Measurements from ENCODE around the gene PBX2.

The PBX2 gene

DNA sequence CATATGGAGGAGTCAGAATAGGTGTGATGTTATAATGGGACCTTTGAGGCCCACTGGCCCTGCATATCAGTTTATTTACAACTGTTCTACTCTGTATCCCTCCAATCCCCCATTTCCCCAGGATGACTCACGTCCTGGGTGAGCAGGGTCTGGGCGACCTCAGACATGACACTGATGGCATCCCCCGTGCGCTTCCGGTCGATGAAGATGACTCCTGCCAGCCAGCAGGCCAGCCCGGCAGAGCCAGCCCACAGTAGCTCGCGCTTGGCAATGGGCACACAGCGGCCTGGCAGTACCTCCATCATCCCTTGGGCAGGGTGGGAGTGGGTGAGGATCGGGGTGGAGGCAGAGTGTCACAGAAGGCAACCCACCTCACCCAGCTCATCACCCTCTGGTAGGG is 19.7 kb downstream of the PBX2 start:
- DNase-seq = no peak

DNA sequence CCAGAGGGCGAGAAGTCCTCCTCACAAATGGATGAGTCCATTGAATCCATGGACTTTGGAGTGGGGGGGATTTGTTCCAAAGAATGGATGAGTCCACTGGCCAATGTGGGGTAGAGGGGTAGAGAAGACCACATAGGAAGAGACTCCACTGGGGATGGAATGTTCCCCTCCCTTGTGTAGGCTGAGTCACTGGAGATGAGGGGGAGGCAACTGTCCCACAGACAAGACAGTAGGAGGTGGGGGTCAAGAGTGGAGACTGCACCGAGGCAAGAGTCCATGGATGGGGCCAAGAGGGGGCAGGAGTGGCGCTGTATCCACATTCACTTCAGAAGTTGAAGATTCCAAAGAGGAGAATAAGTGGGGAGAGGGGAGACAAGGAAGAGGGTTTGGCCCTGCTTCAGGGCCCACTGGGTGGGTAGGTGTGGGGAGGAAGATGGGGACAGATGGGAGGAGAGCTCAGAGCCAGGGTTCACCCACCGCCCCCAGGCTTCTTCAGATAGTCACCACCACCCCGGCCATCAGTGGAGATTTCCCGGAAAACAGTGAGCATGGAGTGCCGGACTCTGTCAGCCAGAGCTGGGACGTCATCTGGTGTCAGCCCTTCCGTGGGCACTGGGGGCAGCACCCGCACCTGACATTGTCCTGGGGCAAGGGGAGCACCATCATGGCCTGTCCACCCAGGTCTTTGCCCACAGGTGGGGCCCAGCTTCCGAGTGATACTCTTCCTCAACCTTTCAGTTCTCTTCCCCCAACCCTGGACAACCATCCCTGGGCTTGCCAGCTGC is 21.0 kb downstream of the PBX2 start:
- DNase-seq = no peak

DNA sequence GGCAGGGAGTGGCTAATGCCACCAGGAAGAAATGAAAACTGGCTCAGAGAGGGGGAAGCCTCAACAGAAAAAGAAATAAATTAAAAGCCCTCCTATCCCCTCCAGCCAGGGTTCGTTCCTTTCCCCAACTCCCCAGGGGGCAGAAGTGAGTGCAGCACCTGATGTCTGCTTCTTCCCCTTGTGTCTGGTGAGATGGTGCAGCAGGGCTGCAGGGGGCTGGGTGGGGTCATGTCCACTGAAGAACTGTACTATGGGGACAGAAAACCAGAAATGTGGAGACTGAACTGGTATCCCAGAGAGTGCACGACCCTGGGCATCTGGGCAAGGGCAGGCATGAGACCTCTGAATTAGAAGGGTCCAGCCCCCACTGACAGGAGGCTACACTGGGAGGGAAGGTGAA is 21.7 kb downstream of the PBX2 start:
- no peak for DNase-seq

DNA sequence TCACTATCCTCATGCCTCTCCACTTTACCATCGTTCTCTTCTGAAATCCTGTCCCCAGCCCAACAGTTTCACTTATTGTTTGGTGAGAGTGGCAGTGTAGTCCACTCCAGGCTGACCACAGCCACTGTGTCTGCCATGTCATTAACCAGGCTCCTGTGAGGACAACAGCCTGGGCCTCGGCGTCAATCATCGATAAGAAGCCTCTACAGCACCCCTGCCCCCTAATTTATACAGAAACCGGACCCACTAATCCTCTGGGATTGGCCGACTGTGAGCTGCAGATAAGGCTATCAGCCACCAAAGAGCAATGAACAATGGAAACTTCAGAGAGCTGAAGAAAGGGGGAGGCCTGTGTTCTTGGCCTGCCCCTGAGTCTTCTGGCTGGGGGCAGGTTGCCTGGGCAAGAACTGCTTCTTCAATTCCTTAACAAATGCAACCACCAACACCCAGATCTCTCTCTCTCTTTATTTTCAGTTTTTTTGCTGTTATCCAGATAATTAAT is 22.2 kb downstream of the PBX2 start:
- no peak for DNase-seq

DNA sequence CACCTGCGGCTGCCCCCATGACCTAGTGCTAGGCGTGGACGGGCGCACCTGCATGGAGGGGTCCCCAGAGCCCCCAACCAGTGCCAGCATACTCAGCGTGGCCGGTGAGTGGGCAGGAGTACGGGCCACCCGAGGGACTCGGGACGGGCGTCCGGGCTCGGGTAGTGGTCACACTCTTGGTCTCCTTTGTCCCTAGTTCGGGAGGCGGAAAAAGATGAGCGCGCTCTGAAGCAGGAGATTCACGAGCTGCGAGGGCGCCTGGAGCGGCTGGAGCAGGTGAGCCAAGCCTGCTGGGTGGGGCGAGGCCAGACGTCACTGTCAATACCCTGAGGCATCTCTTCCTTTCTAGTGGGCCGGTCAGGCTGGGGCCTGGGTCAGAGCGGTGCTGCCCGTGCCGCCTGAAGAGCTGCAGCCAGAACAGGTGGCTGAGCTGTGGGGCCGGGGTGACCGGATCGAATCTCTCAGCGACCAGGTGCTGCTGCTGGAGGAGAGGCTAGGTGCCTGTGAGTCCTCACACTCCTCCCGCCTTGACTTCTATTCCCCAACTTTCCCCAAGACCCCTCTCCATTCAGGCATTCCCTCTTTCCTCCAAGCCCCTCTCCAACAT is 22.7 kb downstream of the PBX2 start:
- DNase-seq = no peak

DNA sequence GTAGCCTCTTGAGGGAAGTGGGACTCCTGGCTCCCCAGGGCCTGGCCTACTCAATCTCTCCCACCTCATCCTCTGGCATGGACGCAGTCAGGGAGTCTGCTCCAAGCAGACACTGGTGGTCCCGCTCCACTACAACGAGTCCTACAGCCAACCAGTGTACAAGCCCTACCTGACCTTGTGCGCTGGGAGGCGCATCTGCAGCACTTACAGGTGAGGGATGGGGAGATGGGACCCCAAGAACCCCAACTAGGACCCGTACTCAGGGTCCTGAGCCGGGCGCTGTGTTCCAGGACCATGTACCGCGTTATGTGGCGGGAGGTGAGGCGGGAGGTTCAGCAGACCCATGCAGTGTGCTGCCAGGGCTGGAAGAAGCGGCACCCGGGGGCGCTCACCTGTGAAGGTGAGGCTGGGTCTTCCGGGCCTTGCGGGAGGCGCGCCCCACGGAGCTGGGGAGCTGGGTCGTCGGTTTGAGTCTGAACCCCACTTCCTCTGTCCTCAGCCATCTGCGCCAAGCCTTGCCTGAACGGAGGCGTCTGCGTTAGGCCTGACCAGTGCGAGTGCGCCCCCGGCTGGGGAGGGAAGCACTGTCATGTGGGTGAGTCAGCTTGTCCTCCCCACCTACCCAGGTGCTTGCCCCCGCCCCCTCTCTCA is 23.5 kb downstream of the PBX2 start:
- no peak for DNase-seq

DNA sequence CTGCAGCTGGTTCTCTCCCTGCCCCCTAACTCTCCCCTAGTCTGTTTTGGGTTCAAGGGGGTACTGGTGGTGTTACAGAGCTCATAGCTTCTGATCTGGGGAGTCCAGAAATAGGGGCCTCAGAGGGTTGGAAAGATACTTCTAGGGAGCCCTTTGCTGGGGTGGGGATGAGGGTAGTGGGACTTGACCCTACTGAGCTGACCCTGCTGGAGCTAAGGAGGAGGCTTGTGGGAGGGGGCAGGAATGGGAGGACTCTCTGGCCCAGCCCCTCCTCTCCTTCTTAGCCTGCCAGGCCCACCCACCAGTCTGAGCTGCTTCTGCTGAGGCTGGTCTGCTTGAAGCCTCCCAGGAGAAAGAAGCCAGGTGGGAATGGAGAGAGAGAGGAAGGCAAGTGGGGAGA is 25.7 kb downstream of the PBX2 start, which contains the start of gene EGFL8:
Gene EGFL8 (plus strand): TSS at position 301 of the 400 bp plus-strand sequence. CDS start 1,571 bp downstream, outside the sequence.
- no peak for DNase-seq

DNA sequence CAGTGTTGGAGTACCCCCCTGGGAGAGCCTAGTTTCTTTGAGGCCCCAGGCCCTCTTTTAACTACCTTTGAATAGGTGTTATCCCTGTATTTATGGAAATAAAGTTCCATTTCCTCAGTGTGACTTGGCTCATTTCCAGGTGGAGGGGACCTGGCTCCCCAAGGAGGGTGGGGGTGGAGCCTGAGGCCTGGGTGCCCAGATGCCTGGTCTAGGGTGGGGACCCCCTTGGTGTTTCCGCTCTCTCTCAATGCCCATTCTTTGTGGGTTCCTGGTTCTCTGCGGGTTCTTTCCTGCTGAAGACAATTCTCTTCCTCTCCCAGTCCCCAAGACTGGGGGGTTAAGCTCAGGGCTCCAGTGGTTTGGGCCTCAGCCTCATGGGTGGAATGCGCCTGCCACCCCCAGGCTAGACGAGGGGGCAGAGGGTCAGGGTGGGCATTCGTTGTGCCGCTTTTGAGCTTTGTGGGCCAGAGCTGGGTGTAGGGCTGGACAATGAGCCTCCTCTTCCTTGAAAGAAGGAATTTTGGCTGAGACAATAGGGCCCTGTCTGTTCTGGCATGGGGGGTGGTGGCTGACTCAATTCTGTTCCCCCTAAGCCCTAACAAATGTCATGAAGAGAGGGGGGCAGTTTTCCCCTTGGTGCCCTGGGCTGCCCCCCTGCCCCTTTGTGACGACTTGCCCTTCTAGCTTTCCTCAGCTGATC is 26.3 kb downstream of the PBX2 start:
- no peak for DNase-seq

DNA sequence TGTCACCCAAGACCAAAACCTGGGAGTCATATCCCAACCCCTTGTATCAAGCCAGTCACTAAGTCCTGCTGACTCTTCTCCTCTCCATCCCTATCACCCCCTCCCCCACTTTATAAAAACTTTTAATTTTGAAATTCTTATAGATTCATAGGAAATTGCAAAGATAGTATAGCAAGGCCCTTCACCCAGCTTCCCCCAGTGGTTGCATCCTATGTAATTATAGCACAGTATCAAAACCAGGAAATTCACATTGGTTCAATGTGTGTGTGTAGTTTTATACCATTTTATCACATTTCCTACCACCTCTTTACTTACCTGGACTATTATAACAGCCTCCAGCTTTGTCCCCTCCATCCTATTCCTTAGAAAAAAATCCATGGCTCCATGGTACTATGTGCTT is 31.9 kb downstream of the PBX2 start:
- DNase-seq = no peak

DNA sequence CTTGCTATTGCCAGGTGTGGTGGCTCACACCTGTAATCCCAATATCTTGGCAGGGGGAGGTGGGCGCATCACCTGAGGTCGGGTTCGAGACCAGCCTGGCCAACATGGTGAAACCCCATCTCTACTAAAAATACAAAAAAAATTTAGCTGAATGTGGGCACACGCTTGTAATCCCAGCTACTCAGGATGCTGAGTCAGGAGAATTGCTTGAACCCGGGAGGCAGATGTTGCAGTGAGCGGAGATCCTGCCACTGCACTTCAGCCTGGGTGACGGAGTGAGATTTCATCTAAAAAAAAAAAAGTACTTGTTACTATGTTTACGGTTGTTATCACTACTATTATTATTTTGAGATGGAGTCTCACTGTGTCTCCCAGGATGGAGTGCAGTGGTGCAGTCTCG is 33.1 kb downstream of the PBX2 start:
- DNase-seq = no peak

DNA sequence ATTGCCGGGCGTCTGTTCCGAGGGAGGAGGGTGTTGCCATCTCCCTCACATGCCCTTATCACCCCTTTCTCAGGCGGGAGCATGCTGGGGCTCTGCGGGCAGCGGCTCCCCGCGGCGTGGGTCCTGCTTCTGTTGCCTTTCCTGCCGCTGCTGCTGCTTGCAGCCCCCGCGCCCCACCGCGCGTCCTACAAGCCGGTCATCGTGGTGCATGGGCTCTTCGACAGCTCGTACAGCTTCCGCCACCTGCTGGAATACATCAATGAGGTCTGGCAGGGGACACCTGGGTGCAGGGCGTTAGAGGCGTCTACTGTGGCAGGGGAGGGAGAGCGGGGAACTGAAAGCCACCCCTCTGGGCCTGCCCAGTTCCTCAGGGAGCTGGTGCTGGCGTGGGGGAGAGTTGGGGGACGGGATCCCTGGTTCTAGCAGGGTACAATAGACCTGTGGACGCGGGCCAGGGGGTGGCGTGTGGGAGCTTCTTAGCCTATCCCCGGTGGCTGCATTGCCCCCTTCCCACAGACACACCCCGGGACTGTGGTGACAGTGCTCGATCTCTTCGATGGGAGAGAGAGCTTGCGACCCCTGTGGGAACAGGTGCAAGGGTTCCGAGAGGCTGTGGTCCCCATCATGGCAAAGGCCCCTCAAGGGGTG is 35.4 kb downstream of the PBX2 start:
- no peak for DNase-seq

DNA sequence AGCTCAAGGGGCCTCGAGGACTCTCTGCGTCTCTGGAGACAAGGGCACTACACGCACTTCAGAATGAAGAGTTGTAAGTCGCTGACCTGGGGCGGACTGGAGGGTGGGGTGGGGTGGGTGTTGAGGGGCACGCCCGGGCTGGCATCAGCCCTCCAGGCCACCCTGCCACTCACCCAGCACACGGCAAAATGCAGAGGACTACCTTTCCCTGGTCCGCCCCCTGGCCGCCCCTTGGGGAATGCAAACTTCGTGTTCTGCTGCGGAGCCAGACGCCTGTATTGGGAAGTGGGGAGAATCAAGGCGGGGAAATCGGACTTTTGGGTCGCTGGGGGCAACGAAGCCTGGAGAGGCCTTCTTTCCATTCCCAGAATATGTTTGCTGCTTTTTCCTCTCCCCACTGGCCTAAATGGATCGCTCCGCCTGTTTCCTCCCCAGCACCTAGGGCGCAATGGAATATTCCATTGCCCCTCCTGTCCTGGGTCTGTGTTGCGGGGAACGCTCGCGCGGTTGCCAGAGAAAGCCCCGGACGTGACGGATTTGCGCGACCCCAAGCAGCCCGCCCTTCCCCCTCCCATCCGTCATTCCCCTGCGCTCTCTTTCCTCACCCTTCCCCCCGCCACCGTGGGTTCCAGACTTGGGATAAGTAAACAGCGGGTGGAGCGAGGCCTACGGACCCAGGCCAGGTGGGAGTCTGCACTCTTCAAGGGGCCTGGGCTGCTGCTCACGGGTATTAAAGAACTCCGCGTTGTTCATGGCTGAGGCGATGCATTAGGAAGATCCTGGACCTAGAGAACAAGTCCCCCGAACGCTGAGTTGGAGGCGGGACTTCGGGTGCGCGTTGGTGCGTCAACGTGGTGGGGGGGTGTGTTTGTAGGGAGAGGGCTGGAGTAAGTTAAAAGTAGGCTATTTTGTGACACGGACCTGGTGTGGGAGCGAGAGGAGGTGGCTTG is 36.2 kb downstream of the PBX2 start, which contains the start of gene PPT2:
Gene PPT2 (plus strand): TSS at position 578 of the 950 bp plus-strand sequence. CDS start 454 bp downstream, outside the sequence.
- DNase-seq = peak; percentile 6

DNA sequence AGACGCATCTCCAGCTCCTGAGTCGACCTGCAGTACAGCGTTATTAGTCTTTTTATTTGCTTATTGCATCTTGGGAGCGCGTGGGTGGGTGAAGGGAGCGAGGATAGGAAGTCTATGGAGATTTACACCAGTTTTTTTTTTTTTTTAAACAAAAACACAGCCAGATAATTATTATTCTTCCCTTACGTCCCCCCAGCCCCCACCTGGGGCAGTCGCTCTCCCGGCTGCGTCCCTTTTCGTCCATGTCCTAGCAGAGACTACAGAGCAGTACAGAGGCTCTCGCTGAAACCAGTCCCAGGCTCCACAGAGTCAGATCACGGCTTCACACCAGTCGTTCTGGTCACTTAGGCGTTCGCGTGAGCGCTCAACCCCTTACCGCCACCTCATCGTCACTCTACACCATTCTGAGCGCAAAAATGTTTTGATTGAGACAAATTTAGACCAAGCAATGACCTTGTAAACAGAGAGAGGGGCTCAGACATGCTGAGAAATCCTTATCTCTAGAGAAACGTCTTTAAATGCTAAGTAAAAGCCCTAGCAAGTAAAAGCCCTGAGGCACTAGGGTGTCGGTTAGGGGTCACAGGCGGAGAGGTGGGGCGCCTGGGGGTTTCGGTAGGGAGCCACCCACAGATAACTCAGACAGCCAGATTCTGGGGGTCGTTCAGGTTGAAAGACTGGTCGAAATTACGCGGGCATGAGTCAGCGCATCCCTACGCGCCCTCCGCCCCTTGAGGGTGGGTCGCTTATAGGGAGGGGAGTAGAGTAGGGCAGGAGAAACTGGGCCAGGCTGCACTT is 37.0 kb downstream of the PBX2 start:
- no peak for DNase-seq

DNA sequence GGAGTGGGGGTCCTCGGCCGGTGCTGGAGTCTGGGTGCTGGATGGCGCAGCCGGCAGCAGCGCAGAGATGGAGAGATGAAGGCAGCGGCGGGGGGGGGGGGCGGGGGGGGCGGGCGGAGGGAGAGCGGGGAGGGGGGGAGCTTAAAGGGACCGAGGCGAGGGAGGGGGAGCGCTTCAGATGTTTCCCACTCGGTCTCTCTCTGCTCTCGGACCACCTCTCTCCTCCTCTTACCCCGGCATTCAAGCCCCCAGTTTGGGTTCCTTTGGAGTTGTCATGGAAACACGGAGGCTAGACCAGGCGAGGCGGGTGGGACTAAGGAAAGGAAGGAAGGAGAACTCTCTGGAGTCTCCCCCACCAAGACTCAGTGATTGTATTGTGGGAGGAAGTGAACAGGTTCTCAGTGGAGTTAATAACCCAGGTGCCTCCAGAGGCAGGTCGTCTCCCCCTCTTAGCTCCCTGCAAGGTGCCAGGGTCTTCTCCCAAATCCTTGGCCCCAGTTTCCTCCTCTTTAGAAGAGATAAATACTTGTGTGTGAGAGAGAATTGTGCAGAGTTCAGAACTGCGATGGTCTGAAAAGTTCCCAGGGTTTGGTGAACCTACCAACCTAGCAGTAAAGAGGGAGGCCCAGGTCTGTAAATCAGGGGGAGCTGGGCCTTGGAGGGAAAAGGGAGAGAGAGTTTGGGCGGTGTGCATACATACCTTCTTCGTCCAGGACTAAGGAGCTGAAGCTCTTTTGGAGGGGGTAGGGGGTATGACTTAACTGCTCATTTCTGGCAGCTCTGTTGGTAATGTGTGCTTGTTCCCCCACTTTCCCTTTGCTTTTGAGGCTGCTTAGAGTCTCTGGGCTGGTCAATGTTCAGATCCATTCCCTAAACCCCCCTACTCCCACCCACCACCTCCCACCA is 37.9 kb downstream of the PBX2 start, which contains the start of gene PRRT1:
Gene PRRT1 (minus strand): TSS at position 77 of the 906 bp plus-strand sequence. CDS start 112 bp downstream, outside the sequence.
- DNase-seq = no peak

DNA sequence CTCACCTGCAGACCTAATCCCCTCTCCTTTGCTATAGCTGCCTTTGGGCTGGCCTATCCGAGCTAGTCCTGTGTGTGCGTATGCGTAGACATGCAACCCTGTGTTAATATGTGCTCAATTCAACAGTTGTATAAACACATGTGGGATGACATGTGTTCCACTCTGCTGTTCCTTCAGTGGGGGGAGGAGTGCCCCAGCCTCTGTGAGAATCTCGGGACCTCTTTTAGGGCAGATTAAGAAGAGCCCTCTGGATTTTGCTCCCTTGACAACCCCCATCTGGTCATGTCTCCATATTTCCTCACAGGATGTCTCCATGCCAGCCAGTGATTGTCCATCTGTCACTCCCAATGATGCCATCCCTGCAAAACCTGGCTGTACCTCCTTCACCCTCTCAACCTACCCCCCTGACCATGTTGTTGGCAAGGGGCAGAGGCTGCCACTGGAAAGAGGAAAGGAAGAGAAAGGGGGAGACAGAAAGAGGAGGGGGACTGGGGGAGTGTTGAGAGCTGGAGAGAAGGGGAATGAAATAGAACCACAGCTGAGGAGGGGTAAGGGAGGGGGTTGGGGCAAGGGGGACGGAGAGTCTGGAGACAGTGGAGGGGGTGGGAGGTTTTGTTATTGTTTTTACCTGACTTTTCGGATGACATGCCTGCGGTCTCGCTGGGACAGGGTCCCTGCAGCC is 38.7 kb downstream of the PBX2 start:
- no peak for DNase-seq

DNA sequence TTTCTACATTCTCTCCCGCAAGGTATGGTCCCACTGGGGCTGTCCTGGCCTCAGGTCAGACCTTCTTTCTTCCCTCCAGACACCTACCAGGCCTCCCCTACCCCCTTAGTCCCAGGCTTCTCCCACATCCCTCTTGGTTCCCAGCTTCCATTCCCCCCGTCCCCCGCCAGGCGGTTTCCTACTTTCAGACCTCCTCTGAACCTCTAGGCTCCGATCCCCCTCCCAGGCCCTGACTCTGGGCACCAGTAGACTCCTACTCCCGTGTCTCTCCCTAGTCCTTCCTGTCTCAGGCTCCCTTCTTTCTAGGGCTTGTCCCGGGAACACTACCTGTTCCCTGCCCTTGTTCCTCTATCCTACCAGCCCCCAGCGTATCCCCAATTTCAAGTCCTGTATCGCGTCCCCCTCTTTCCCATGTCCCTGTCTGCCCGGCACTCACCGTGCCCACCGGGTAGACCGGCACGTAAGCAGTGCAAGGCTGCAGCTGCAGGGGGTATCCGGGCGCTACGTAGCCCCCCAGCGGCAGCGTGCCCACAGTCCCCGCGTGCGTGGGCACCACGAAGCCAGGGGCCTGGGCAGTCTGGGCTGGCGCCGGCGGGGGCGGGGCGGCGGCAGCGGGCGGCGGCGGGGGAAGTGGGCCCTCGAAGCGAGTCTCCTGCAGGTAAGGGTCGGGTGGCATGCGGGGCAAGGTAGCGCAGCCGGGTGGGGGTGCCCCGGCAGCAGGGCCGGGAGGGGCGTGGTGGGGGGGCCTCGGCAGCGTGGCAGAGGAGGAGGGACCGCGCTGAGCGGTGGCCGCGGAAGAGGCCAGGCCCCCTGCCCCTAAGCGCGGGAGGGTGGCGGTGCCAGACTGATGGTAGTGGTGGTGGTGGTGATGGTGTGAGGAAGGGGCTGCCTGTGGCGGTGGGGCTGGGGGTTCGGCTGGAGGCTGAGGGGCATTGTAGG is 39.8 kb downstream of the PBX2 start:
- DNase-seq = no peak

DNA sequence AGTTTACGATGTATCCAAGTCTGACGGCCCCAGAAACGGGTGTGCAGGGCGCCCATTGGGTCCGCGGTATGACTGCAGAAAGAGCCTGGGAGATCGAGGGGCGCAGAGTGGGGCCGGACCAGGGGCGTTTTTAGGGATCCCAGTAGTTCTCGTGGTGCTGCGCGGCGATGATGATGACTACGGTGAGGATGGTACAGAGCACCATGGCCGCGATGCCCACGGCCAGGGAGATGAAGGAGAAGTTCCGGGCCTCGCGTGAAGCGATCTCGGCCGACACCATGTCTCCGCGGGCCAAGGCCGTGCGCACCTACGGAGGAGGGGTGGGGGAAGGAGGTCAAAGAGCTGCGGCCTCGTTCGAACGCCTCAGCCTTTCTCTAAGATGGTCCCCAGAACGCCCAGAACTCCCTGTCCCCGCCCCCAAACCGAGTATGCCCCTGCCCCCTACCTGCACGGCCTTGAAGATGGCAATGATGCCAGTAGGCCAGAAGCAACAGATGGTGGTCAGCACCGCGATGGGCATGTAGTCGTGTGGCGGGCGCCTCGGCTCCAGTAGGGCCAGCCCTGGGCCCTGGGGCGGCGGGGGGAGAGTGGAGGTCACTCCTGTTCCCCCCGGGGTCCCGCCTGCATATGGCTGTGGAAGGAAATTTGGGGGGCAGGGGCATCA is 40.8 kb downstream of the PBX2 start:
- DNase-seq = no peak

All from SIG-M5 (cell line).